SK-N-SH treated with all-trans-retinoic acid at 6 μM for 48 hours (cell line): ENCODE results near the gene OPTN.

Source experiments
- CSDC2 ChIP-seq: fragments of 250-450 bp; sonication (Bioruptor Pico); IDR thresholded peaks from 2 replicates; pipeline ENCODE4 v1.5.0; 2020; ENCODE audit warnings: mild to moderate bottlenecking, moderate library complexity
- ESRRG ChIP-seq: fragments of 250-450 bp; sonication (Bioruptor Pico); IDR thresholded peaks from 2 replicates; pipeline ENCODE4 v1.6.1; 2021; ENCODE audit warnings: mild to moderate bottlenecking
- ISL1 ChIP-seq: fragments of 250-450 bp; sonication (Bioruptor Pico); IDR thresholded peaks from 2 replicates; pipeline ENCODE4 v2.1.2; 2022; ENCODE audit warnings: mild to moderate bottlenecking, moderate library complexity
- PATZ1 ChIP-seq: fragments of 250-450 bp; sonication (Bioruptor Pico); IDR thresholded peaks from 2 replicates; pipeline ENCODE4 v1.8.0; 2020; ENCODE audit warnings: mild to moderate bottlenecking, moderate library complexity, borderline replicate concordance
- PPARA ChIP-seq: fragments of 250-450 bp; sonication (Bioruptor Pico); IDR thresholded peaks from 2 replicates; pipeline ENCODE4 v1.5.0; 2020; ENCODE audit warnings: mild to moderate bottlenecking, borderline replicate concordance
- RARB ChIP-seq: fragments of 250-450 bp; sonication (Bioruptor Pico); IDR thresholded peaks from 2 replicates; pipeline ENCODE4 v1.8.0; 2021; ENCODE audit warnings: mild to moderate bottlenecking, moderate library complexity
- ZFP30 ChIP-seq: fragments of 450-650 bp; formaldehyde crosslinking; IDR thresholded peaks from 2 replicates; pipeline ENCODE4 v1.5.0; 2022; ENCODE audit warnings: mild to moderate bottlenecking, moderate library complexity
- ZNF70 ChIP-seq: fragments of 450-650 bp; formaldehyde crosslinking; IDR thresholded peaks from 2 replicates; pipeline ENCODE4 v1.5.0; 2020; ENCODE audit warnings: mild to moderate bottlenecking, moderate library complexity
- TF ChIP-seq, protein P1 (sequence below): fragments of 250-450 bp; sonication (Bioruptor Pico); IDR thresholded peaks from 2 replicates; pipeline ENCODE4 v1.5.0; 2020; ENCODE audit warnings: mild to moderate bottlenecking, moderate library complexity
- TF ChIP-seq, protein P2 (sequence below): fragments of 250-450 bp; sonication (Bioruptor Pico); IDR thresholded peaks from 2 replicates; pipeline ENCODE4 v1.5.1; 2020; ENCODE audit warnings: low read depth, mild to moderate bottlenecking, moderate library complexity
- TF ChIP-seq, protein P3 (sequence below): fragments of 250-450 bp; sonication (Bioruptor Pico); IDR thresholded peaks from 2 replicates; pipeline ENCODE4 v1.8.0; 2021; ENCODE audit warnings: low read depth, mild to moderate bottlenecking, moderate library complexity, borderline replicate concordance
- TF ChIP-seq, protein P4 (sequence below): fragments of 250-450 bp; sonication (Bioruptor Pico); IDR thresholded peaks from 2 replicates; pipeline ENCODE4 v1.5.1; 2021; ENCODE audit warnings: mild to moderate bottlenecking, moderate library complexity

- TF ChIP-seq RARB (CRISPR knock-in tag) (no peak), PPARA (CRISPR knock-in tag) (no peak), ZNF70 (no peak), CSDC2 (CRISPR knock-in tag) (no peak), PATZ1 (no peak), ZFP30 (no peak), ISL1 (CRISPR knock-in tag) (no peak), ESRRG (CRISPR knock-in tag) (no peak)
- TF ChIP-seq, protein P1, sequence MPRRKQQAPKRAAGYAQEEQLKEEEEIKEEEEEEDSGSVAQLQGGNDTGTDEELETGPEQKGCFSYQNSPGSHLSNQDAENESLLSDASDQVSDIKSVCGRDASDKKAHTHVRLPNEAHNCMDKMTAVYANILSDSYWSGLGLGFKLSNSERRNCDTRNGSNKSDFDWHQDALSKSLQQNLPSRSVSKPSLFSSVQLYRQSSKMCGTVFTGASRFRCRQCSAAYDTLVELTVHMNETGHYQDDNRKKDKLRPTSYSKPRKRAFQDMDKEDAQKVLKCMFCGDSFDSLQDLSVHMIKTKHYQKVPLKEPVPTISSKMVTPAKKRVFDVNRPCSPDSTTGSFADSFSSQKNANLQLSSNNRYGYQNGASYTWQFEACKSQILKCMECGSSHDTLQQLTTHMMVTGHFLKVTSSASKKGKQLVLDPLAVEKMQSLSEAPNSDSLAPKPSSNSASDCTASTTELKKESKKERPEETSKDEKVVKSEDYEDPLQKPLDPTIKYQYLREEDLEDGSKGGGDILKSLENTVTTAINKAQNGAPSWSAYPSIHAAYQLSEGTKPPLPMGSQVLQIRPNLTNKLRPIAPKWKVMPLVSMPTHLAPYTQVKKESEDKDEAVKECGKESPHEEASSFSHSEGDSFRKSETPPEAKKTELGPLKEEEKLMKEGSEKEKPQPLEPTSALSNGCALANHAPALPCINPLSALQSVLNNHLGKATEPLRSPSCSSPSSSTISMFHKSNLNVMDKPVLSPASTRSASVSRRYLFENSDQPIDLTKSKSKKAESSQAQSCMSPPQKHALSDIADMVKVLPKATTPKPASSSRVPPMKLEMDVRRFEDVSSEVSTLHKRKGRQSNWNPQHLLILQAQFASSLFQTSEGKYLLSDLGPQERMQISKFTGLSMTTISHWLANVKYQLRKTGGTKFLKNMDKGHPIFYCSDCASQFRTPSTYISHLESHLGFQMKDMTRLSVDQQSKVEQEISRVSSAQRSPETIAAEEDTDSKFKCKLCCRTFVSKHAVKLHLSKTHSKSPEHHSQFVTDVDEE (CRISPR knock-in tag), result no peak
- TF ChIP-seq, protein P2, sequence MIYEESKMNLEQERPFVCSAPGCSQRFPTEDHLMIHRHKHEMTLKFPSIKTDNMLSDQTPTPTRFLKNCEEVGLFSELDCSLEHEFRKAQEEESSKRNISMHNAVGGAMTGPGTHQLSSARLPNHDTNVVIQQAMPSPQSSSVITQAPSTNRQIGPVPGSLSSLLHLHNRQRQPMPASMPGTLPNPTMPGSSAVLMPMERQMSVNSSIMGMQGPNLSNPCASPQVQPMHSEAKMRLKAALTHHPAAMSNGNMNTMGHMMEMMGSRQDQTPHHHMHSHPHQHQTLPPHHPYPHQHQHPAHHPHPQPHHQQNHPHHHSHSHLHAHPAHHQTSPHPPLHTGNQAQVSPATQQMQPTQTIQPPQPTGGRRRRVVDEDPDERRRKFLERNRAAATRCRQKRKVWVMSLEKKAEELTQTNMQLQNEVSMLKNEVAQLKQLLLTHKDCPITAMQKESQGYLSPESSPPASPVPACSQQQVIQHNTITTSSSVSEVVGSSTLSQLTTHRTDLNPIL (CRISPR knock-in tag), result no peak
- TF ChIP-seq, protein P3, sequence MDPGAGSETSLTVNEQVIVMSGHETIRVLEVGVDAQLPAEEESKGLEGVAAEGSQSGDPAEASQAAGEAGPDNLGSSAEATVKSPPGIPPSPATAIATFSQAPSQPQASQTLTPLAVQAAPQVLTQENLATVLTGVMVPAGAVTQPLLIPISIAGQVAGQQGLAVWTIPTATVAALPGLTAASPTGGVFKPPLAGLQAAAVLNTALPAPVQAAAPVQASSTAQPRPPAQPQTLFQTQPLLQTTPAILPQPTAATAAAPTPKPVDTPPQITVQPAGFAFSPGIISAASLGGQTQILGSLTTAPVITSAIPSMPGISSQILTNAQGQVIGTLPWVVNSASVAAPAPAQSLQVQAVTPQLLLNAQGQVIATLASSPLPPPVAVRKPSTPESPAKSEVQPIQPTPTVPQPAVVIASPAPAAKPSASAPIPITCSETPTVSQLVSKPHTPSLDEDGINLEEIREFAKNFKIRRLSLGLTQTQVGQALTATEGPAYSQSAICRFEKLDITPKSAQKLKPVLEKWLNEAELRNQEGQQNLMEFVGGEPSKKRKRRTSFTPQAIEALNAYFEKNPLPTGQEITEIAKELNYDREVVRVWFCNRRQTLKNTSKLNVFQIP, result no peak
- TF ChIP-seq, protein P4, sequence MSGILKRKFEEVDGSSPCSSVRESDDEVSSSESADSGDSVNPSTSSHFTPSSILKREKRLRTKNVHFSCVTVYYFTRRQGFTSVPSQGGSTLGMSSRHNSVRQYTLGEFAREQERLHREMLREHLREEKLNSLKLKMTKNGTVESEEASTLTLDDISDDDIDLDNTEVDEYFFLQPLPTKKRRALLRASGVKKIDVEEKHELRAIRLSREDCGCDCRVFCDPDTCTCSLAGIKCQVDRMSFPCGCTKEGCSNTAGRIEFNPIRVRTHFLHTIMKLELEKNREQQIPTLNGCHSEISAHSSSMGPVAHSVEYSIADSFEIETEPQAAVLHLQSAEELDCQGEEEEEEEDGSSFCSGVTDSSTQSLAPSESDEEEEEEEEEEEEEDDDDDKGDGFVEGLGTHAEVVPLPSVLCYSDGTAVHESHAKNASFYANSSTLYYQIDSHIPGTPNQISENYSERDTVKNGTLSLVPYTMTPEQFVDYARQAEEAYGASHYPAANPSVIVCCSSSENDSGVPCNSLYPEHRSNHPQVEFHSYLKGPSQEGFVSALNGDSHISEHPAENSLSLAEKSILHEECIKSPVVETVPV (CRISPR knock-in tag), result no peak
These were observed 4.0 kb upstream of the OPTN start for GRCh38 chr10:13095929-13096328.
